K562 (cell line): ENCODE results near the gene RNF112.

Experiments used
- ERF ChIP-seq: fragments of 450-650 bp; formaldehyde crosslinking; IDR thresholded peaks from 2 replicates; pipeline ENCODE4 v1.4.0; 2020; ENCODE audit warnings: mild to moderate bottlenecking, mixed read lengths
- GABPB1 ChIP-seq: sonication (generic); formaldehyde crosslinking; IDR thresholded peaks from 2 replicates; pipeline ENCODE4 v1.8.0; 2022; ENCODE audit warnings: mild to moderate bottlenecking, missing genetic modification reagents
- HNRNPL ChIP-seq: fragments of 200-400 bp; formaldehyde crosslinking; IDR thresholded peaks from 2 replicates; pipeline ENCODE4 v1.6.1; 2017; ENCODE audit warnings: low read depth, mild to moderate bottlenecking, low read length
- POLR2AphosphoS5 ChIP-seq: IDR thresholded peaks from 2 replicates; pipeline ENCODE4 v1.6.1; 2011; ENCODE audit warnings: mild to moderate bottlenecking, low read depth, low read length, moderate library complexity; ENCODE audit not compliant: control insufficient read depth, insufficient read depth
- ZZZ3 ChIP-seq: fragments of 450-650 bp; IDR thresholded peaks from 2 replicates; pipeline ENCODE4 v1.6.1; 2016; ENCODE audit warnings: antibody characterized with exemption, mild to moderate bottlenecking, moderate library complexity
- TF ChIP-seq, protein P1 (sequence below): fragments of 450-650 bp; IDR thresholded peaks from 2 replicates; pipeline ENCODE4 v1.7.0; 2016; ENCODE audit warnings: borderline replicate concordance
- TF ChIP-seq, protein P2 (sequence below): conservative IDR thresholded peaks from 2 replicates; pipeline ENCODE4 v1.6.1; 2011; ENCODE audit warnings: low read depth, mild to moderate bottlenecking, low read length; ENCODE audit not compliant: control insufficient read depth

GRCh38 chr17:19417611-19418010, 6.6 kb downstream of the RNF112 start:
- TF ChIP-seq, protein P1, sequence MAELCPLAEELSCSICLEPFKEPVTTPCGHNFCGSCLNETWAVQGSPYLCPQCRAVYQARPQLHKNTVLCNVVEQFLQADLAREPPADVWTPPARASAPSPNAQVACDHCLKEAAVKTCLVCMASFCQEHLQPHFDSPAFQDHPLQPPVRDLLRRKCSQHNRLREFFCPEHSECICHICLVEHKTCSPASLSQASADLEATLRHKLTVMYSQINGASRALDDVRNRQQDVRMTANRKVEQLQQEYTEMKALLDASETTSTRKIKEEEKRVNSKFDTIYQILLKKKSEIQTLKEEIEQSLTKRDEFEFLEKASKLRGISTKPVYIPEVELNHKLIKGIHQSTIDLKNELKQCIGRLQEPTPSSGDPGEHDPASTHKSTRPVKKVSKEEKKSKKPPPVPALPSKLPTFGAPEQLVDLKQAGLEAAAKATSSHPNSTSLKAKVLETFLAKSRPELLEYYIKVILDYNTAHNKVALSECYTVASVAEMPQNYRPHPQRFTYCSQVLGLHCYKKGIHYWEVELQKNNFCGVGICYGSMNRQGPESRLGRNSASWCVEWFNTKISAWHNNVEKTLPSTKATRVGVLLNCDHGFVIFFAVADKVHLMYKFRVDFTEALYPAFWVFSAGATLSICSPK = no peak
- TF ChIP-seq HNRNPL (no peak), POLR2AphosphoS5 (no peak), ERF (CRISPR knock-in tag) (no peak), ZZZ3 (no peak), GABPB1 (CRISPR knock-in tag) (no peak)
- TF ChIP-seq, protein P2, sequence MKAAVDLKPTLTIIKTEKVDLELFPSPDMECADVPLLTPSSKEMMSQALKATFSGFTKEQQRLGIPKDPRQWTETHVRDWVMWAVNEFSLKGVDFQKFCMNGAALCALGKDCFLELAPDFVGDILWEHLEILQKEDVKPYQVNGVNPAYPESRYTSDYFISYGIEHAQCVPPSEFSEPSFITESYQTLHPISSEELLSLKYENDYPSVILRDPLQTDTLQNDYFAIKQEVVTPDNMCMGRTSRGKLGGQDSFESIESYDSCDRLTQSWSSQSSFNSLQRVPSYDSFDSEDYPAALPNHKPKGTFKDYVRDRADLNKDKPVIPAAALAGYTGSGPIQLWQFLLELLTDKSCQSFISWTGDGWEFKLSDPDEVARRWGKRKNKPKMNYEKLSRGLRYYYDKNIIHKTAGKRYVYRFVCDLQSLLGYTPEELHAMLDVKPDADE = no peak
